ENCODE results near the gene LDHD.
"Not testable (repeated sequence)": the region's sequence is repeated elsewhere in the genome, so short reads cannot be mapped to it uniquely, and the experiment has no call there.

LDHD gene

GRCh38 chr16:75099075-75099667, 17.4 kb downstream of the LDHD start:
- DNase-seq, result no peak

DNA sequence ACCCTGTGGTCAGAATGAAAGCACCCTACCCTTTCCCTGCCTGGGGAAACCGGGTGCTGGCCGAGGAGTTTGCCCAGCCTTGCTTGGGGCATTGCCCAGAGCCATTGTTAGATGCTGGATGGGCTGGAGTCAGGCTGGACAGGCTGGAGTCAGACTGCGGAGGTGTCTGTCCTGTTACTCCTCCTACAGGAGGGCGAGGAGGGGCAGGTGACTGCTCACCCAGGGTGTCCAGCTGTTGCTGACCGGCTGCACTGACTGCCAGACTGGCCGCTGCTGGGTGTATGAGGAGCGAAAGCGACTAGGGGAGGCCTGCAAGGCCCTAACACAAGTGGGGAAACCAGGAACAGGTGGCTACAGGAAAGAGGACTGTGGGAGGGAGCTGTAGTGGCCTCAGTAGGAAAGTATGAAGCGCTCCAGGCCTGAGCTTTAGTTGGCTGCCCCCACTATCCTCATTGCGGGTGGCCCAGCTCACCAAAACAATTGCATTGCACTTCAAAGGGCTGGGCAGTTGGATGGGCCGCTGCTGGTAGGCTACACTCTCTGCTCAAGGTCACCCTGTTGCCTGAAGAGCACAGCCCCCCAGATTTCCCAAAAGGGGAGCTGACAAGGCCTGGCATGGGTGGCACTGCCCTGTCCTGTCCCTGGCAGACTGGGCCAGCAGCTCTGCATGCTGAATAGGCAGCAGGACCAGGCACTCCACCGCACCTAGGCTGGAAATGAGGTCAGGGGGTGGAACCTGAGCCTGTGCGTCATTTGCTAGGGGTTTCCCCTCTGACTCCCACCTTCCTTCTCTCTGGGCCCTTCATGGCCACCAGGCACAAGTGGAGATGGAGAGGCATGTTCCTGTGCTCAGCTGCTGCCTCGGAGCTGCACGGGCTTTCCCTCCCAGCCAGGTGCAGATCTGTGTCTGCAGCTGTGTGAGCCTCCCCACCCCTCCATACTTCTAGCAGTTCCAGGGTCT, 18.4 kb downstream of the LDHD start:
- no peak for DNase-seq

- no peak for DNase-seq
Measured at GRCh38 chr16:75097191-75097761, 19.3 kb downstream of the LDHD start.

DNA sequence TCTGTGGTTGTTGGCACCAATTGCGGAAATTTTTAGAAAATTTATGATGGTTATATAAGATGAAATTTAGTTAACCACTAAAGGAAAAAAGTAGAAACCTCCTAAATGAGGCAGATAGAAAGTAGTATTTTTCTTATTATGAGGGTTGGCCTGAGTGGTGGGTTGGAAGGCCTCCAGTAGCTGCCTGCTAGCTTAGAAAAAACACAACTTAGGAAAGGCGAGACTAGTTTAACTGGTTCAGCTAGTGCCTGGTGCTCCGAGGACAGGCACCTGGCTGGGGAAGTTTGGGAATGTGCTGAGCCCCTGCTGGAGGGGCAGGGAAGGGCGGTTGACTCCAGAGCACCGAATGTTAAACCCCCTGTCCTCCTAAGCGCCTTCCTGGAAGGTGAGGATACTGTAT, 19.9 kb downstream of the LDHD start:
- no peak for DNase-seq

DNA sequence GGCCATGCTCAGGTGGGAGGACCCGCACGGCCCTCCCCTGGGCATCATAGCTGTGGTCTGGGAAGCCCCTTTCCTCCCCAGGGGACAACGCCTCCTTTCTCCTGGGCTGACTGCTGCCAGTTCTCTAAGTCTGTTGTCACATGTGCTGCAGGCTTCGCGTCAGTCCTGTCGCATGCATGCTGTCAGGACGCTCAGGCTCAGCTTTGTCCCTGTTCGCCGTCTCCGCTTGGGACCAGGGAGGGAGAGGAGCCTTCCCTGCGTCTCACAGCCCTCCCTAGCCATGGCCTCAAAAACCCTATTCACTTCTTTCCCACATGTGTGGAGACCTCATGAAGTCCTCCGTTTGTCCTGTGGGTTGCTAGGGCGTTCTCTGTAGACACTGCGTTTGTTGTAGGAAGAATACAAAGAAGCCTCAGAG, 21.4 kb downstream of the LDHD start:
- DNase-seq, result no peak

DNA sequence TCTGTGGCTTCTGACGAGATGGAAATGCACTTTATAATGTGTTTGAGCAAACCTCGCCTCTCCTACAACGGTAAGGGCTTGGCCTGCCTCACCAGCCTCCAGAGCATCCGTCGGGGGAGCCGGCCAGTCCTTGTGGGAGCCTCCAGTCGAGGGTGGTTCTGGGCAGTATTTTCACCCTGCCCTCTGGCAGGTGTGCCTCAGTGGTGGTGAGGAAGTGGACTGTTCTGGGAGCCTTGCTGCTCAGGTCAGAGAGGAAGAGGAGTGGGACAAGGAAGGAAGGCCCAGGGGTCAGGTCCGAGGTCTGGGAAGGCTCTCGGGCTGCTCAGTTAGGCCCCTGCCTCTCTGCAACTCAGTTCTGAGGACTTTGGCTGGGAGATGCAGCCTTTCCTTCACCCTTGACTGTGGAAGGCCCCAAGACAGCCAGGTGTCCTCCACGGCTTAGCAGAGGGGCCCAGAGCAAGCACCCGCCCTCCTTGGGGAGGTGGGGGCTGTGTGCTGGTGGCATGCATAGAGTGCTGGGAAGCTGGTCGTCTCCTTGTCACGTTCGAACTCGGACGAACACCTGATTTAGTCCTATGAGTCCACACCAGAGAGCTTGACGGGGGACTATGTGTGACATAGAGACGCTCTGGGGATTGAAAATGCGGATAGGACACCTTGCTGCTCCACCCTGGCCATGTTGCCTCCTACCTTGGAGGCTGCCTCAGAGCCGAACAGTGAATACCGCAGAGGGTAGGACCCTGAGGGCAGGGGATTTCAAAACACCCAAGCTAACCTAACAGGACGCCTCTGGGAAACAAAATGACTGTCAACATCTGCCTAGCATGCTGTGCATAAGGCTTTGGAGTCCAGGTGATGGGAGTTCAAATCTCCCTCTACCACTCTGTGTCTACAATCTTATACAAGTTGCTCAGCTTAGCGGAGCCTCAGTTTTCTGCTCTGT, 22.7 kb downstream of the LDHD start:
- no peak for DNase-seq

GRCh38 chr16:75092777-75093176, 23.8 kb downstream of the LDHD start:
- no peak for DNase-seq

- not testable (repeated sequence) for DNase-seq
Measured at GRCh38 chr16:75091619-75092018, 25.0 kb downstream of the LDHD start.

- DNase-seq, result not testable (repeated sequence)
Measured at GRCh38 chr16:75090899-75091298, 25.7 kb downstream of the LDHD start.

GRCh38 chr16:75089486-75090202, 26.9 kb downstream of the LDHD start:
- no peak for DNase-seq

DNA sequence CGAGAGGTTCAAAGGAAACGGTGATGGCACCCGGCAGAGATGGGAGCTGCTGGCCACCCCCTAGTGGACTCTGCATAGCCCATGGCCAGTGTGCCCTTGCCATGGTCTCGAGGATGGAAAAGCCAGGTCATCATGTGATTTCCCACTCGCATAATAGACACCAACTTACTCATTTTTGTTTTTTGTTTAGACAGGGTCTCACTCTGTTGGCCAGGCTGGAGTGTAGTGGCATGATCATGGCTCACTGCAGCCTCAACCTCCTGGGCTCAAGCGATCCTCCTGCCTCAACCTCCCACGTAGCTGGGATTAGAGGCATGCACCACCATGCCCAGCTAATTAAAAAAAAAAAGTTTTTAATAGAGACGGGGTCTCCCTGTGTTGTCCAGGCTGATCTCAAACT, 27.6 kb downstream of the LDHD start:
- no peak for DNase-seq

GRCh38 chr16:75088216-75088615, 28.4 kb downstream of the LDHD start:
- DNase-seq, result no peak

DNA sequence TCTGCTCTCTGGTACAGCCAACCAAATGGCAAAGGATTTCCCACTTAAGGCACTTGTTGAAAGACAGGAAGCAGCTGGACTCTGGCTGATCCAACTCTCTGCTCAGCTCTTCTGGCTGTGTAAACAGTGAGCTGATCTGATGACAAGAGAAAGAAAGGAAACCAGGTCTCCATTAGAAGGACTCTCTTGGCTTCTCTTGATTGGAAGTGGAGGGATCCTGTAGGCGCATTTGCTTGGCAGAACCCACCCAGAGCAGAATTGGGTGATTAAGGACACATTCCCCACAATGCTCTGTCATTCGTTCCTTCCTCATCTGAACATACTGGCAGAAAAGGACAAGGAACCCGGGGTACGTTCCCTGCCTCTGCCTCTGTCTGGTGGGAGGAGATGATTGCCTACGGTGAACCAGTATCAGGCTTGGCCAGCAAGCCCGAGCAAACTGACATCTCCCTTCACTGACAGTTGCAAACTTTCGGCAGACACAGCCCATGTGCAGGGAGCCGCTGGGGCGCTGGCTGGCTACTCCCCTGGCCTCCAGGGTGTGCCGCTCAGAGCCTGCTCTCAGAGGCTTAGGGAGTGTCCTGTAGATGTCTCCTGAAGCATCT, 29.1 kb downstream of the LDHD start:
- DNase-seq, result no peak

GRCh38 chr16:75086688-75087374, 29.7 kb downstream of the LDHD start:
- no peak for DNase-seq

DNA sequence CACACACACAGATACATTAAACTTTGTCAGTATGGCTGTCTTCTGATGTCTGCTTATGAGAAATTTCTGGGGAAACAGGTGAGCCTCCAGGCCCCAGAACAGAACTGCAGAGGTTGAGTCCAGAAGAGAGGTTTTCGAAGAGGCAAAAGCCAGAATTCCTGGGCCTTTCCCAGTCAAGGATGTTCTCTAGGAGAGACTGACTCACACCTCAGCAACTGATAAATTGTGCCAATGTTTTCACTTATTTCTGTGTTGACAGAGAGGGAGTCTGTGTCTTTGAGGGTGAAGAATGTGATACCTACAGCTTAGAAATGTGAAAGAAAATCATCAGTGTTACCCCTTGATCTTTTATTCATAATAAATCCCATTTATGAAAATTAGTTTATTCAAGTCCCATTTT, 30.3 kb downstream of the LDHD start:
- no peak for DNase-seq

GRCh38 chr16:75085556-75085955, 31.0 kb downstream of the LDHD start:
- no peak for DNase-seq

GRCh38 chr16:75083813-75084212, 32.8 kb downstream of the LDHD start:
- no peak for DNase-seq

DNA sequence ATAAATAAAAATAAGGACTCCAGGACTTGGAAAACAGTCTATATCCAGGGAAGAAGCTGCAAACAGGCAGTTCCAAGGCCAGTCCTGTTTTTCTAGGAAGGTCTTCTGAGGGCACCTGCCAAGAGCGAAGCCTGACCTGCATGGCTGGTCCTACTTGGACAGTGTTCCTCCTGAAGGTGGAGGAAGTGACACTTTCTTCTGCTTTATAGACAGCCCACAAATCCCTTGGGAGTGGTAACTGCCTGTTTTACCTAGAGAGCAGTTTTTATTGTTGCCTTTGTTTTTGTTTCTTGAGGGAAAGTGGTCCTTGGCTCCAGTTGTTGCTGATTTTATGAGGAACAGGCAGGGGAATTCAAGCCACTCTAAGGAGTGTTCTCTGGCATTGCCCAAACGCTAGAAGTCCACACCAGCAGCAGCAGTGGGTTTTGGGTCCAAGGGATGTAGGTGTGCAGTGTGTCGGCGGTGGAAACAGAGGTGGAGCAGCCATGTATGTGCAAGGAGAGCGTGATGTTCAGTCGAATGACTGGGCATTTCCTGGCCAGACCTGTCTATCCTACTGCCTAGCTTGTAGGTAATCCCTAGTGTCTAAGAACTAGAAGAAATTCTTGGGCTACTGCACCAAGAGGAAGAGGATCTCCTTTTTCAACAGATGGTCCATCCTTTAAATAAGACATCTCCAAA, 35.3 kb downstream of the LDHD start:
- no peak for DNase-seq

- no peak for DNase-seq
Measured at GRCh38 chr16:75080205-75081029, 36.2 kb downstream of the LDHD start.
